ENCODE measurements around the gene STAT5A.
A peak's percentile ranks its signal among the peaks of the same experiment; 100 is the strongest.
"Not testable (repeated sequence)": the region's sequence is repeated elsewhere in the genome, so short reads cannot be mapped to it uniquely, and the experiment has no call there.

The STAT5A gene

DNA sequence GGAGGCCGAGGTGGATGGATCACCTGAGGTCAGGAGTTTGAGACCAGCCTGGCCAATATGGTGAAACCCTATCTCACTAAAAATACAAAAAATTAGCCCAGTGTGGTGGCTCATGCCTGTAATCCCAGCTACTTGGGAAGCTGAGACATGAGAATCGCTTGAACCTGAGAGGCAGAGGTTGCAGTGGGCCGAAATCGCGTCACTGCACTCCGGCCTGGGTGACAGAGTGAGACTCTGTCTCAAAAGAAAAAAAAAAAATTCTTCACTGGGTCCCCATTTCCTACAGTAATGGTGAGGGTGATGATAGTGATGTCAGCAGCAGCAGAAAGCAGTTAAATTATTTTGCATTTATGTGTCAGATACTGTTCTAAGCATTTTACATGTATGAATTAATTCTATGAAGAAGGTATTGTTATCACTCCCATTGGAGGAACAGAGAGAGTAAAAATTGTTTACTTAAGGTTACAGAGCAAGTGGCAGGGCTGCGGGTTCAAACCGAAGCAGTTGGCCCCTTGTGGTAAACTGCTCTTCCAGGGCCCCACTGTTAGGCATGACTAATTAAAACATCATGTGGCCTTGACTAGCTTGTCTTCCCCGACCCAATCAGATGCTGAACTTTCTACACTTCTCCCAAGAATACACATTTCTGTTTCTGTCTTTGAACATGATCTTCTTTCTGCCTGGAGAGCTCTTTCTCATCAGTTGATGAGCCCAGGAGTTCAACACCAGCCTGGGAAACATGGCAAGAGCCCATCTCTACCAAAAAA, 54.1 kb downstream of the STAT5A start:
- H3K27ac ChIP-seq (ENCODE audit: low read length): no peak overlapping the region
- peaks cover 4 to 7% of the 10 kb centered on the region in 2 donors for H3K4me1 ChIP-seq (ENCODE audit: control insufficient read depth in 1 of 2, insufficient read depth in 2 of 2, low read length in 2 of 2)
- no peak overlapping the region for H3K4me3 ChIP-seq (ENCODE audit: low read depth in 1 of 2, low read length in 2 of 2)
- H3K36me3 ChIP-seq (ENCODE audit: control insufficient read depth in 1 of 2, insufficient read depth in 2 of 2, low read length in 2 of 2): peaks cover 56 to 65% of the 10 kb centered on the region in 2 donors
- H3K9me3 ChIP-seq (ENCODE audit: control insufficient read depth in 1 of 2, low read length in 2 of 2): no peaks in the 10 kb centered on the region
- H3K27me3 ChIP-seq (ENCODE audit: low read depth, low read length): no peaks in the 10 kb centered on the region

- peaks cover 12 to 26% of the 10 kb centered on the region in 2 donors for H3K4me1 ChIP-seq (ENCODE audit: control insufficient read depth in 1 of 2, insufficient read depth in 2 of 2, low read length in 2 of 2)
- H3K27me3 ChIP-seq (ENCODE audit: low read depth, low read length): no peaks in the 10 kb centered on the region
- no peak overlapping the region for H3K4me3 ChIP-seq (ENCODE audit: low read depth in 1 of 2, low read length in 2 of 2)
- H3K36me3 ChIP-seq (ENCODE audit: control insufficient read depth in 1 of 2, insufficient read depth in 2 of 2, low read length in 2 of 2): peaks cover 47% of the 10 kb centered on the region in 2 donors
- H3K9me3 ChIP-seq (ENCODE audit: control insufficient read depth in 1 of 2, low read length in 2 of 2): no peaks in the 10 kb centered on the region
- H3K27ac ChIP-seq (ENCODE audit: low read length): no peak overlapping the region
Measured at GRCh38 chr17:42345396-42346073, 57.2 kb downstream of the STAT5A start.

- no peaks in the 10 kb centered on the region for H3K27me3 ChIP-seq (ENCODE audit: low read depth, low read length)
- peaks cover 37 to 38% of the 10 kb centered on the region in 2 donors for H3K36me3 ChIP-seq (ENCODE audit: control insufficient read depth in 1 of 2, insufficient read depth in 2 of 2, low read length in 2 of 2)
- peaks cover 12 to 26% of the 10 kb centered on the region in 2 donors for H3K4me1 ChIP-seq (ENCODE audit: control insufficient read depth in 1 of 2, insufficient read depth in 2 of 2, low read length in 2 of 2)
Measured at GRCh38 chr17:42346481-42346880, 58.2 kb downstream of the STAT5A start.

GRCh38 chr17:42347198-42347597, 58.9 kb downstream of the STAT5A start:
- no peaks in the 10 kb centered on the region for H3K9me3 ChIP-seq (ENCODE audit: control insufficient read depth in 1 of 2, low read length in 2 of 2)
- H3K4me3 ChIP-seq (ENCODE audit: low read depth in 1 of 2, low read length in 2 of 2): no peak overlapping the region
- peaks cover 12 to 27% of the 10 kb centered on the region in 2 donors for H3K4me1 ChIP-seq (ENCODE audit: control insufficient read depth in 1 of 2, insufficient read depth in 2 of 2, low read length in 2 of 2)
- H3K36me3 ChIP-seq (ENCODE audit: control insufficient read depth in 1 of 2, insufficient read depth in 2 of 2, low read length in 2 of 2): peaks cover 30 to 32% of the 10 kb centered on the region in 2 donors
- no peaks in the 10 kb centered on the region for H3K27me3 ChIP-seq (ENCODE audit: low read depth, low read length)
- H3K27ac ChIP-seq (ENCODE audit: low read length): peak overlapping the region; percentile 62

More at GRCh38 chr17:42346481-42346880, 58.2 kb downstream of the STAT5A start:
- no peak overlapping the region for H3K4me3 ChIP-seq (ENCODE audit: low read depth in 1 of 2, low read length in 2 of 2)
- no peaks in the 10 kb centered on the region for H3K9me3 ChIP-seq (ENCODE audit: control insufficient read depth in 1 of 2, low read length in 2 of 2)
- H3K27ac ChIP-seq (ENCODE audit: low read length): no peak overlapping the region

DNA sequence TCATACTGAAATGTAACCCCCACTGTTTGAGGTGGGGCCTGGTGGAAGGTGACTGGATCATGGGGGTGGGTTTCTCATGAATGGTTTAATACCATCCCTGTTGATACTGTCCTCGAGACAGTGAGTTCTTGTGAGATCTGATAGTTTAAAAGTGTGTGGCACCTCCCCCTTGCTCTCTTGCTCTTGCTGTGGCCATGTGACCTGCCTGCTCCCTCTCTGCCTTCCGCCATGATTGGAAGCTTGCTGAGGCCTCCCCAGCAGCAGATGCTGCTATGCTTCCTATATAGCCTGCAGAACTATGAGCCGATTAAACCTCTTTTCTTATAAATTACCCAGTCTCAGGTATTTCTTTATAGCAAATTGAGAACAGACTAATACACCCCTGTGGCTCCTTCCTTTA, 59.3 kb downstream of the STAT5A start:
- peaks cover 26 to 28% of the 10 kb centered on the region in 2 donors for H3K36me3 ChIP-seq (ENCODE audit: control insufficient read depth in 1 of 2, insufficient read depth in 2 of 2, low read length in 2 of 2)
- peak overlapping the region; percentile 62 for H3K27ac ChIP-seq (ENCODE audit: low read length)
- no peaks in the 10 kb centered on the region for H3K27me3 ChIP-seq (ENCODE audit: low read depth, low read length)
- no peaks in the 10 kb centered on the region for H3K9me3 ChIP-seq (ENCODE audit: control insufficient read depth in 1 of 2, low read length in 2 of 2)
- H3K4me1 ChIP-seq (ENCODE audit: control insufficient read depth in 1 of 2, insufficient read depth in 2 of 2, low read length in 2 of 2): peaks cover 12 to 31% of the 10 kb centered on the region in 2 donors
- no peak overlapping the region for H3K4me3 ChIP-seq (ENCODE audit: low read depth in 1 of 2, low read length in 2 of 2)

- no peaks in the 10 kb centered on the region for H3K9me3 ChIP-seq (ENCODE audit: control insufficient read depth in 1 of 2, low read length in 2 of 2)
- H3K4me3 ChIP-seq (ENCODE audit: low read depth in 1 of 2, low read length in 2 of 2): no peak overlapping the region
- peaks cover 12 to 31% of the 10 kb centered on the region in 2 donors for H3K4me1 ChIP-seq (ENCODE audit: control insufficient read depth in 1 of 2, insufficient read depth in 2 of 2, low read length in 2 of 2)
- no peak overlapping the region for H3K27ac ChIP-seq (ENCODE audit: low read length)
- H3K36me3 ChIP-seq (ENCODE audit: control insufficient read depth in 1 of 2, insufficient read depth in 2 of 2, low read length in 2 of 2): peaks cover 23 to 25% of the 10 kb centered on the region in 2 donors
- no peaks in the 10 kb centered on the region for H3K27me3 ChIP-seq (ENCODE audit: low read depth, low read length)
Measured at GRCh38 chr17:42348104-42348503, 59.8 kb downstream of the STAT5A start.

DNA sequence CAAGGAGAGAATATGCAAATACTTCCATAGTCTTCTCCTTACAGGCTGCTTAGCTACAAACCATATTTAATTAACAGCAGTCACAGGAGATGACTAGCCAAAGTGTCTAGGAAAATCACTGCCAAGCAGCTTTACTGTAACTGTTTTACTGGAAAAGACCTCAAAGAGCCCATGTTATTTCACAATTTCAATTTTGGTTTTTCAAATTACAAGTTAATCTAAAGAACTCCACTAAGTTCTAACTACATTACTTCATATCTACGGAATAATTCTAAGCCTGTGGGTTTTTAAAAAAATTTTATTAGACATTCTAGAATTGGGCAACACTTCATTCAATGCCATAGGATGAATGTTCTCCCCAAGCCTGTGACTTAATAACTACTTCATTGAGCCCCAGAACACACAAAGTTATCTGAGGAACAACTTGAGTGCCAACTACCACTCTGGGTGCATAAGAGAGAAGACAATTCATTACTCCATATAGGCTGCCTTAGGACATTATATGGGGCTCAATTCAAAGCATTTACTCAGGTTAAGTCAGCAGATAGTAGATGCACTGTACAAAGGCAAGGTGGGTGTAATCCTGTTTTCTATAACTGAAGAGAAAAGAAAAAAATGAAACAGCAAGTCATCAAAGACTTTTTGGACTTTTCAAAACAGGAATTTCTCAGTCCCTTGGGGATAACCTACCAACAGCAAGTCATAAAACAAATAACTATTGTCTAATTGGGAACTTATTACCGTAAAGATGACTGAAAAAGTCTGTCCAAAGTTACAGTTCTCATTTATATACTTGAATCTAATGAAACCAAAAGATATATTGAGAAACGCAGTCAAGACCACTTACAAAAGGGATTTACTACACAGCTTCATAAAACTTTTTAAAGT, 66.9 kb downstream of the STAT5A start:
- H3K27me3 ChIP-seq (ENCODE audit: low read depth, low read length): no peaks in the 10 kb centered on the region
- no peak overlapping the region for H3K27ac ChIP-seq (ENCODE audit: low read length)
- H3K9me3 ChIP-seq (ENCODE audit: control insufficient read depth in 1 of 2, low read length in 2 of 2): no peaks in the 10 kb centered on the region
- H3K4me1 ChIP-seq (ENCODE audit: control insufficient read depth in 1 of 2, insufficient read depth in 2 of 2, low read length in 2 of 2): peaks cover 0 to 36% of the 10 kb centered on the region in 2 donors
- H3K36me3 ChIP-seq (ENCODE audit: control insufficient read depth in 1 of 2, insufficient read depth in 2 of 2, low read length in 2 of 2): no peaks in the 10 kb centered on the region
- H3K4me3 ChIP-seq (ENCODE audit: low read depth in 1 of 2, low read length in 2 of 2): no peak overlapping the region

GRCh38 chr17:42358434-42358833, 70.1 kb downstream of the STAT5A start:
- Histone ChIP-seq H3K4me1 (ENCODE audit: control insufficient read depth in 1 of 2, insufficient read depth in 2 of 2, low read length in 2 of 2) (peaks cover 0 to 46% of the 10 kb centered on the region in 2 donors), H3K4me3 (ENCODE audit: low read depth in 1 of 2, low read length in 2 of 2) (no peak overlapping the region), H3K27me3 (ENCODE audit: low read depth, low read length) (no peaks in the 10 kb centered on the region), H3K27ac (ENCODE audit: low read length) (no peak overlapping the region), H3K9me3 (ENCODE audit: control insufficient read depth in 1 of 2, low read length in 2 of 2) (no peaks in the 10 kb centered on the region), H3K36me3 (ENCODE audit: control insufficient read depth in 1 of 2, insufficient read depth in 2 of 2, low read length in 2 of 2) (peaks cover 0 to 4% of the 10 kb centered on the region in 2 donors)

DNA sequence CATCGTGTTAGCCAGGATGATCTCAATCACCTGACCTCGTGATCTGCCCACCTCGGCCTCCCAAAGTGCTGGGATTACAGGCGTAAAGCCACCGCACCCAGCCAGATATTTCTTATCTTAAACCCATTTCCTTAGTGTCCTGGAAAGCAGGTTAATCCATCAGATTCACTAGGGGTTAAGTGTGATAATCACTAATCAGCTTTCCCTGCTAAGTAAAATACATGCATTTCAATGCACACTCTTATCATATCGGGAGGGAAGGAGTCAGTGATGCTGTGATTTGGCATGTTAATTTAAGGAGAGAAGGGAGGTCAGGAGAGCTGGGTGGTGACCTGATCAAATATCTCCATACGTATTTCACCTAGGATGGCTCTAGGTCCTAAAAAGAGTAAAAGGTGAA, 70.8 kb downstream of the STAT5A start:
- Histone ChIP-seq H3K27me3 (ENCODE audit: low read depth, low read length) (no peaks in the 10 kb centered on the region), H3K36me3 (ENCODE audit: control insufficient read depth in 1 of 2, insufficient read depth in 2 of 2, low read length in 2 of 2) (peaks cover 0 to 4% of the 10 kb centered on the region in 2 donors), H3K4me3 (ENCODE audit: low read depth in 1 of 2, low read length in 2 of 2) (no peak overlapping the region), H3K4me1 (ENCODE audit: control insufficient read depth in 1 of 2, insufficient read depth in 2 of 2, low read length in 2 of 2) (peaks cover 5 to 47% of the 10 kb centered on the region in 2 donors), H3K27ac (ENCODE audit: low read length) (no peak overlapping the region), H3K9me3 (ENCODE audit: control insufficient read depth in 1 of 2, low read length in 2 of 2) (no peaks in the 10 kb centered on the region)

DNA sequence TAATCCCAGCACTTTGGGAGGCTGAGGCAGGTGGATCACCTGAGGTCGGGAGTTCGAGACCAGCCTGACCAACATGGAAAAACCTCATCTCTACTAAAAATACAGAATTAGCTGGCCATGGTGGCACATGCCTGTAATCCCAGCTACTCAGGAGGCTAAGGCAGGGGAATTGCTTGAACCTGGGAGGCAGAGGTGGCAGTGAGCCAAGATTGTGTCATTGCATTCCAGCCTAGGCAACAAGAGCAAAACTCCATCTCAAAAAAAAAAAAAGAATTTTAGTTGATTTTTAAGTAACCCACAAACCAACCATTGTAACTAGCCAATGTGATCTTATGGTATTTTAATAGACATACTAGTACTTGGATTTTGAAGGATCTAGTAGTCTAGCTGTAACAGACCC, 72.1 kb downstream of the STAT5A start:
- not testable (repeated sequence) for H3K27me3 ChIP-seq (ENCODE audit: low read depth, low read length); H3K36me3 ChIP-seq (ENCODE audit: control insufficient read depth in 1 of 2, insufficient read depth in 2 of 2, low read length in 2 of 2); H3K27ac ChIP-seq (ENCODE audit: low read length); H3K4me3 ChIP-seq (ENCODE audit: low read depth in 1 of 2, low read length in 2 of 2); H3K9me3 ChIP-seq (ENCODE audit: control insufficient read depth in 1 of 2, low read length in 2 of 2)
- H3K4me1 ChIP-seq (ENCODE audit: control insufficient read depth in 1 of 2, insufficient read depth in 2 of 2, low read length in 2 of 2): peaks cover 8 to 49% of the 10 kb centered on the region in 2 donors

Data from muscle layer of duodenum (tissue), 2 donors.